K562 (cell line): ENCODE results near the gene HRNR. TPM values are rescaled to one million over a fixed set of nuclear protein-coding genes. Genes with fewer than 3 reads are reported as not detected.

Source experiments
- ATAC-seq: fragments of 200-7000 bp; cut with Tn5 transposase; 3 replicates; pipeline ENCODE4 v1.9.1; 2020; ENCODE audit warnings: moderate library complexity
- BruUV-seq: library from RNA; stranded (reverse); fragments of 400-500 nt; replicated peaks from 2 replicates; lab custom pipeline; 2021; lab: Mats Ljungman, UMichigan
- CTCF ChIA-PET: fragments of 300-600 bp; formaldehyde crosslinking; extraction: SDS; loops from one replicate; lab custom pipeline; 2021; ENCODE audit warnings: low intra/inter-chr PET ratio; lab: Yijun Ruan, JAX
- POLR2A ChIA-PET: fragments of 300-600, 350-650 bp; sonication (Branson Sonifier 250); formaldehyde crosslinking; extraction: SDS; loops from one replicate; lab custom pipeline; 2021; ENCODE audit warnings: antibody characterized with exemption, inconsistent platforms; lab: Yijun Ruan, JAX
- DNase-seq, 4 experiments: peaks; one replicate each; pipeline versions ENCODE4 v3.0.0 to v3.0.0-alpha.2; 2011 to 2018; ENCODE audit warnings: low spot score in 3 of 4, mixed read lengths in 3 of 4; ENCODE audit errors: extremely low read depth in 1 of 4
- FAIRE-seq: peaks from 2 replicates; lab custom pipeline; 2011; peaks lifted over from hg19 to GRCh38; lab: Jason Lieb, UNC
- H2AFZ ChIP-seq: 2 replicates; pipeline ENCODE4 v1.6.0; 2011; ENCODE audit warnings: low read depth, low read length, control low read depth, inconsistent platforms
- H3K27ac ChIP-seq: fragments of 200-600 bp; 3 replicates; pipeline ENCODE4 v1.8.0; 2011; ENCODE audit warnings: low read depth, mild to moderate bottlenecking, control low read depth, inconsistent platforms, low read length, moderate library complexity, mixed read lengths; ENCODE audit errors: extremely low read depth
- H3K27me3 ChIP-seq, 2 experiments: fragments of 300-600 bp in 1 of 2; 2 replicates in 1 of 2; 3 replicates in 1 of 2; pipeline versions ENCODE4 v1.6.0 to v1.8.0; 2011; ENCODE audit warnings: inconsistent platforms in 2 of 2, low read length in 2 of 2, mild to moderate bottlenecking in 1 of 2, mixed read lengths in 1 of 2, moderate library complexity in 1 of 2; ENCODE audit not compliant: control insufficient read depth in 2 of 2, insufficient read depth in 2 of 2
- H3K36me3 ChIP-seq: fragments of 300-600 bp; 3 replicates; pipeline ENCODE4 v1.8.0; 2011; ENCODE audit warnings: mild to moderate bottlenecking, low read length, inconsistent platforms; ENCODE audit not compliant: control insufficient read depth, insufficient read depth
- H3K4me1 ChIP-seq, 2 experiments: fragments of 200-600 bp in 1 of 2; replicated peaks in 1 of 2; 2 replicates in 1 of 2; 3 replicates in 1 of 2; pipeline versions ENCODE4 v1.5.1 to v1.8.0; 2011; ENCODE audit warnings: inconsistent platforms in 2 of 2, low read length in 2 of 2, mild to moderate bottlenecking in 1 of 2, mixed read lengths in 1 of 2, moderate library complexity in 1 of 2; ENCODE audit not compliant: control insufficient read depth in 2 of 2, insufficient read depth in 2 of 2
- H3K4me2 ChIP-seq: 2 replicates; pipeline ENCODE4 v1.6.1; 2011; ENCODE audit warnings: low read length, control low read depth, inconsistent platforms, mixed read lengths; ENCODE audit not compliant: insufficient read depth
- H3K4me3 ChIP-seq: fragments of 200-600 bp; sonication (generic), shearing (Covaris generic); 2 replicates; pipeline ENCODE4 v1.5.1; 2016; ENCODE audit warnings: control low read depth, inconsistent platforms
- H3K79me2 ChIP-seq: fragments of 200-600 bp; 3 replicates; pipeline ENCODE4 v1.8.0; 2011; ENCODE audit warnings: low read length, inconsistent platforms; ENCODE audit not compliant: control insufficient read depth, insufficient read depth
- H3K9ac ChIP-seq, 2 experiments: 2 replicates each; pipeline versions ENCODE4 v1.6.0 to v1.6.1; 2011; ENCODE audit warnings: low read depth in 2 of 2, low read length in 2 of 2, control low read depth in 1 of 2, inconsistent platforms in 1 of 2, mild to moderate bottlenecking in 1 of 2, mixed read lengths in 1 of 2; ENCODE audit not compliant: insufficient read depth in 1 of 2
- H3K9me1 ChIP-seq: one replicate; pipeline ENCODE4 v1.6.0; 2011; ENCODE audit warnings: inconsistent platforms, mild to moderate bottlenecking, low read length, moderate library complexity; ENCODE audit not compliant: control insufficient read depth, insufficient read depth
- H3K9me3 ChIP-seq: replicated peaks from 2 replicates; pipeline ENCODE4 v1.5.1; 2011; ENCODE audit warnings: low read depth, low read length, inconsistent platforms; ENCODE audit not compliant: control insufficient read depth, insufficient read depth
- H4K20me1 ChIP-seq: replicated peaks from 2 replicates; pipeline ENCODE4 v1.6.1; 2011; ENCODE audit warnings: low read length, inconsistent platforms, mixed read lengths; ENCODE audit not compliant: control insufficient read depth, insufficient read depth
- GABPB2 ChIP-seq: fragments of 250-450 bp; sonication (Bioruptor Pico); conservative IDR thresholded peaks from 2 replicates; pipeline ENCODE4 v1.5.1; 2021; ENCODE audit warnings: mild to moderate bottlenecking
- GTF2A2 ChIP-seq: IDR thresholded peaks from 2 replicates; pipeline ENCODE4 v1.6.1; 2016; ENCODE audit warnings: mild to moderate bottlenecking, missing genetic modification characterization, missing compliant biosample characterization
- GTF3C2 ChIP-seq: IDR thresholded peaks from 3 replicates; pipeline ENCODE4 v1.6.1; 2011; ENCODE audit warnings: borderline replicate concordance, mild to moderate bottlenecking, moderate library complexity; ENCODE audit not compliant: insufficient read length; ENCODE audit errors: extremely low read depth
- THAP12 ChIP-seq: fragments of 250-450 bp; sonication (Bioruptor Pico); IDR thresholded peaks from 2 replicates; pipeline ENCODE4 v1.9.0; 2021; ENCODE audit warnings: mild to moderate bottlenecking, inconsistent platforms
- ZC3H11A ChIP-seq: IDR thresholded peaks from 2 replicates; pipeline ENCODE4 v1.6.1; 2012; ENCODE audit warnings: low read depth, low read length, improper control_type of control experiment
- ZFP1 ChIP-seq: fragments of 450-650 bp; formaldehyde crosslinking; IDR thresholded peaks from 2 replicates; pipeline ENCODE4 v1.4.0; 2020; ENCODE audit warnings: mild to moderate bottlenecking, mixed read lengths
- ZFX ChIP-seq: sonication (generic); formaldehyde crosslinking; IDR thresholded peaks from 2 replicates; pipeline ENCODE4 v1.8.0; 2022; ENCODE audit warnings: mild to moderate bottlenecking, missing genetic modification reagents, moderate library complexity
- ZNF282 ChIP-seq: sonication (generic); formaldehyde crosslinking; IDR thresholded peaks from 2 replicates; pipeline ENCODE4 v1.8.1; 2023; ENCODE audit warnings: missing genetic modification reagents
- ZNF445 ChIP-seq: fragments of 250-450 bp; sonication (Bioruptor Pico); IDR thresholded peaks from 2 replicates; pipeline ENCODE4 v1.4.0; 2020; ENCODE audit warnings: low read depth, mild to moderate bottlenecking, moderate library complexity
- WGBS: fragments of 100-300 bp; shearing (Covaris generic); methylation state at CpG from one replicate; pipeline ENCODE4 v1.1.6; 2016; ENCODE audit warnings: low coverage, mixed read lengths; ENCODE audit not compliant: insufficient coverage; ENCODE audit errors: missing lambda C conversion rate; 5-methylcytosine and 5-hydroxymethylcytosine counted together
- in situ Hi-C: fragments of 300-500 bp; cut with MboI; formaldehyde crosslinking; loops from 4 replicates; pipeline ENCODE4 v1.15.0; 2018; ENCODE audit warnings: inconsistent platforms, mixed read lengths
- intact Hi-C: fragments of 100-400 bp; cut with micrococcal nuclease; formaldehyde crosslinking; loops from 2 replicates; pipeline ENCODE4 v1.14.2; 2022
- polyA plus RNA-seq, 8 experiments: library from polyadenylated mRNA; depleted of rRNA in 4 of 8; stranded (reverse) in 5 of 8; unstranded in 3 of 8; fragments of >200 nt; fragmentation: Nextera tagmentation in 2 of 8; fragmentation: Illumina TruSeq in 1 of 8; extraction: Ambion mirVana in 2 of 8; extraction: Trizol in 1 of 8; gene quantifications; 2 replicates each; pipeline versions ENCODE4 v1.2.1 to v1.2.3, GENCODE V29; 2011 to 2014; ENCODE audit warnings: inconsistent platforms in 1 of 8, missing spikeins in 1 of 8
- total RNA-seq, 7 experiments: library from RNA; depleted of rRNA in 6 of 7; stranded (reverse); fragments of >200 nt in 6 of 7; fragmentation: Illumina TruSeq in 2 of 7; extraction: Trizol in 2 of 7; gene quantifications; 2 replicates each; pipeline versions ENCODE4 v1.2.1 to v1.2.3, GENCODE V29; 2011 to 2021; ENCODE audit warnings: low replicate concordance in 1 of 7

Gene HRNR
- total and polyA plus RNA-seq, 9 of the 15 experiments (the other 6 are each of a cell fraction or from before 2014, with no cell fraction given) = not detected

GRCh38 chr1:152189657-152190442 is 34.1 kb downstream of the HRNR start:
- peak; percentile 88 for ATAC-seq
- WGBS = 3% methylated on average over 9 of the region's 9 CpGs
- Histone ChIP-seq H3K36me3 (no peaks in the 10 kb centered on the region), H3K4me2 (no peak overlapping the region), H3K9me3 (no peaks in the 10 kb centered on the region), H3K79me2 (no peaks in the 10 kb centered on the region), H4K20me1 (no peaks in the 10 kb centered on the region), H3K27me3 (no peaks in the 10 kb centered on the region), H3K27ac (no peak overlapping the region), H3K4me1 (peaks cover 0 to 8% of the 10 kb centered on the region in 2 experiments; a peak in 1 of 5 replicates), H3K4me3 (no peak overlapping the region), H3K9me1 (no peaks in the 10 kb centered on the region), H2AFZ (no peak overlapping the region), H3K9ac (no peak overlapping the region)
- peak; percentile 59 to 67 (median 61) for DNase-seq
- in situ Hi-C loops (loop anchor here (5.0 kb wide), 1 partner anchor 252 kb away; no protein-coding TSS in a partner anchor), intact Hi-C loops (loop anchor here (1.0 to 10.0 kb wide), 4 partner anchors 157 to 268 kb away; no protein-coding TSS in a partner anchor)
- FAIRE-seq = peak; percentile 84
- POLR2A ChIA-PET = no interaction called here
- no TSS peak for BruUV-seq
- CTCF ChIA-PET = interaction anchor here (1.0 to 3.1 kb wide), 5 partner anchors 37 to 272 kb away, joined by 4 to 17 read pairs (median 5); no protein-coding TSS in a partner anchor
- TF ChIP-seq ZNF445 (CRISPR knock-in tag) (no peak), THAP12 (CRISPR knock-in tag) (no peak), ZFP1 (CRISPR knock-in tag) (no peak), ZFX (CRISPR knock-in tag) (no peak), ZNF282 (CRISPR knock-in tag) (no peak), GABPB2 (CRISPR knock-in tag) (no peak), GTF3C2 (no peak), ZC3H11A (no peak), GTF2A2 (no peak)
